HL-60 (cell line): ENCODE measurements around the gene DBN1.

Experiments
- DNase-seq, 2 experiments: peaks; one replicate each; pipeline ENCODE4 v3.0.0-alpha.2; 2010 to 2020; ENCODE audit warnings: low read depth in 1 of 2, low spot score in 1 of 2
- H3K27ac ChIP-seq: fragments of 250-450 bp; sonication (Bioruptor Pico); replicated peaks from 2 replicates; pipeline ENCODE4 v1.5.1; 2020; ENCODE audit warnings: mild to moderate bottlenecking, moderate library complexity
- H3K27me3 ChIP-seq: fragments of 250-450 bp; sonication (Bioruptor Pico); 2 replicates; pipeline ENCODE4 v1.5.1; 2021; ENCODE audit warnings: mild to moderate bottlenecking, moderate library complexity; ENCODE audit not compliant: insufficient read depth, poor library complexity, severe bottlenecking
- H3K4me3 ChIP-seq: replicated peaks from 2 replicates; pipeline ENCODE4 v1.5.1; 2011; ENCODE audit warnings: mild to moderate bottlenecking, control low read depth, low read length; ENCODE audit not compliant: insufficient read depth
- GABPA ChIP-seq: IDR thresholded peaks from 2 replicates; pipeline ENCODE4 v1.6.1; 2012; ENCODE audit warnings: low read depth
- POLR2AphosphoS5 ChIP-seq: IDR thresholded peaks from 2 replicates; pipeline ENCODE4 v1.6.1; 2012; ENCODE audit warnings: low read depth
- REST ChIP-seq: IDR thresholded peaks from 2 replicates; pipeline ENCODE4 v1.6.1; 2012; ENCODE audit warnings: low read depth; ENCODE audit not compliant: insufficient replicate concordance
- SPI1 ChIP-seq: IDR thresholded peaks from 2 replicates; pipeline ENCODE4 v1.6.1; 2012; ENCODE audit warnings: low read depth, mild to moderate bottlenecking, borderline replicate concordance
- TF ChIP-seq, protein P1 (sequence below): IDR thresholded peaks from one replicate; pipeline ENCODE4 v1.5.1; 2011; ENCODE audit warnings: low read length, control low read depth, inconsistent platforms; ENCODE audit not compliant: insufficient read depth

Gene DBN1

DNA sequence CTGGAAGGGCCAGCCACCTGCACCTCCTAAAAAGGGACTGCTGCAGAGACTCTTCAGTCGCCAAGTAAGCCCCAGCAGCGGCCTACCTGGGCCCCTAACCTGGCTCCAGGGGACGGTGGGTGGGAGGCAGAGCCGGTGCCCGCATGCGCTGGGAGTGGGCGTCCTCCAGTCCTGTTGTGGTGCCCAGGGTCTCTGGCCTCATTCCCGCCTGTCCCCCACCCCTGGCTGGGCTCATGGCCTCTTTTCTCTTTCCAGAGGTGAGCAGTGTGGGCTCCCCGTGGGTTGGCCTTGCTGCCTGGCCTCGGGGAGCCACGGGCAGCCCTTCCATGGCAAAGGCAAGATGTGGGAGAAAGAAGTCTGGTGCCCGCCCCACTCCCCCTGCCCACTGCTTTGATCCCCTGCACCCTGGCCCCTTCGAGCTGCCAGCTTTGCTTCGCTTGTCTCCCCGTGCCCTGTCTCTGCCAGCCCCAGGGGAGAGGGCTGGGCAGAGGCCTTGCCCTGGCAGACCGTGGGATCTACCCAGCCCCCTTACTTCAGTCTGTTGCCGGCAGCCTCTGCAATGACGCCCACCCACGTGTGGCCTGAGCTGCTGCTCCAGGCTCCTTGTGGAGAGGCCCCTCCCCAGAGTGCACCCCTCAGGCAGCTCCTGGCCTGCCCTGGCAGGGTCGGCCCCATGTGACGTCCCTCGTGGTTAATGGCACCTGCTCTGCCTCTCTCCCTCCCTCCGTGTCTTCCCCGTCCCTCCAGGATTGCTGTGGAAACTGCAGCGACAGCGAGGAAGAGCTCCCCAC lies 32.2 kb downstream of the DBN1 start:
- H3K27me3 ChIP-seq: no peaks in the 10 kb centered on the region
- peak in 1 of 2 experiments; percentile 34 for DNase-seq
- H3K27ac ChIP-seq: no peak overlapping the region
- 0 out of 2 replicates have a peak, but pooled peaks have one; percentile 1 for TF ChIP-seq POLR2AphosphoS5
- TF ChIP-seq GABPA: no peak
- no peak for TF ChIP-seq SPI1
- H3K4me3 ChIP-seq: no peak overlapping the region

DNA sequence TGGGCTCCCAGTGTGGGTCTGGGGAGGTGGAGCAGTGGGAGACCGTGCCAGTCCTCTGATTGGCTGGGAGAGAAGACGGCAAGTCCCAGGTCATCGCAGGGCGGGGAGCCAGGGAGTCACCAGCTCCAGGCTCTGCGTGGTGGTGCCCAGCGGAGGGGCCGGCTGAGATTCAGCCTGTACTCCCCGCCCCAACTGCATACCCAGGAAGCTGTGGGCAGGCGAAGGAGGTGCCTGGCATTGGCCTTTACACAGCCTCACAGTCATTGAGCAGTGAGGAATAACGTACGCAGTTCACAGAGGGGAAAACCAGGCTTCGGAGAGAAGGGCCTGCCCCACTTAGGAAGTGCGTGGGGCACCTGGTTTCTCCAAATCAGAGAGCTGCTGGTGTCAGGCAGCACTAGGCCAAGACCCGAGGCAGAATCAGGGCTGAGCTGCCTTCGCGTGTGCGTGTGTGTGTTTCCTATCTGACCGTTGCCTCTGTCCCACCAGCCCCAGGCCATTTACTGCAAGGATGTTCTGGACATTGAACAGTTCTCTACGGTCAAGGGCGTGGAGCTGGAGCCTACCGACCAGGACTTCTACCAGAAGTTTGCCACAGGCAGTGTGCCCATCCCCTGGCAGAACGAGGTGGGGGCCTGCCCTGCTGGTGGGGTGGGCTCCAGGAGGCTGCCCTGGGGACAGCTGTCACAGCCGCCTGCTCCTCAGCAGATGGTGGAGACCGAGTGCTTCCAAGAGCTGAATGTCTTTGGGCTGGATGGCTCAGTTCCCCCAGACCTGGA lies 33.0 kb downstream of the DBN1 start:
- Histone ChIP-seq H3K4me3 (no peak overlapping the region), H3K27me3 (no peaks in the 10 kb centered on the region), H3K27ac (no peak overlapping the region)
- no peak for DNase-seq
- TF ChIP-seq, protein P1, sequence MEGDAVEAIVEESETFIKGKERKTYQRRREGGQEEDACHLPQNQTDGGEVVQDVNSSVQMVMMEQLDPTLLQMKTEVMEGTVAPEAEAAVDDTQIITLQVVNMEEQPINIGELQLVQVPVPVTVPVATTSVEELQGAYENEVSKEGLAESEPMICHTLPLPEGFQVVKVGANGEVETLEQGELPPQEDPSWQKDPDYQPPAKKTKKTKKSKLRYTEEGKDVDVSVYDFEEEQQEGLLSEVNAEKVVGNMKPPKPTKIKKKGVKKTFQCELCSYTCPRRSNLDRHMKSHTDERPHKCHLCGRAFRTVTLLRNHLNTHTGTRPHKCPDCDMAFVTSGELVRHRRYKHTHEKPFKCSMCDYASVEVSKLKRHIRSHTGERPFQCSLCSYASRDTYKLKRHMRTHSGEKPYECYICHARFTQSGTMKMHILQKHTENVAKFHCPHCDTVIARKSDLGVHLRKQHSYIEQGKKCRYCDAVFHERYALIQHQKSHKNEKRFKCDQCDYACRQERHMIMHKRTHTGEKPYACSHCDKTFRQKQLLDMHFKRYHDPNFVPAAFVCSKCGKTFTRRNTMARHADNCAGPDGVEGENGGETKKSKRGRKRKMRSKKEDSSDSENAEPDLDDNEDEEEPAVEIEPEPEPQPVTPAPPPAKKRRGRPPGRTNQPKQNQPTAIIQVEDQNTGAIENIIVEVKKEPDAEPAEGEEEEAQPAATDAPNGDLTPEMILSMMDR: no peak
- peak; percentile 68 for TF ChIP-seq POLR2AphosphoS5

DNA sequence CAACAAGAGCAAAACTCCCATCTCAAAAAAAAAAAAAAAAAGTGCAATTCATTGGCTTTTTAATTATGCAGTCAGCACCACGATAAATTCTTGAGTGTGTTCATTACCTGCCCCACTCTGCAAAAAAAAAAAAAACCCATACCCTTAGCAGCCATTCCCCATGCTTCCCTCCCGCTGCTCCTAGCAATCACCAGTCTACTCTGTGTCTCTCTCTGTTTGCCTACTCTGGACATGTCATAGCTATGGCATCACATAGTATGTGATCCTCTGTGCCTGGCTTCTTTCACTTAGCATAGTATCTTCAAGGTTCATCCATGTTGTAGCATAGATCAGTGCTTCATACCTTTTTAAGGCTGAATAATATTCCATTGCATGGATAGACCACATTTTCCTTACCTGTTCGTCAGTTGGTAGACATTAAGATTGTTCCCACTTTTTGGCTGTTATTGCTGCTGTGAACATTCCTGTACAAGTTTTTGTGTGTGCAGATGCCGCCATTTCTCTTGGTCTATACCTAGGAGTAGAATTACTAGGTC lies 33.8 kb downstream of the DBN1 start:
- H3K27me3 ChIP-seq: no peaks in the 10 kb centered on the region
- H3K27ac ChIP-seq: no peak overlapping the region
- TF ChIP-seq, protein P1: no peak
- TF ChIP-seq POLR2AphosphoS5 (no peak), REST (no peak)
- no peak overlapping the region for H3K4me3 ChIP-seq
- no peak for DNase-seq

GRCh38 chr5:177438468-177438867 lies 35.0 kb downstream of the DBN1 start:
- H3K27me3 ChIP-seq: no peaks in the 10 kb centered on the region
- TF ChIP-seq SPI1 (no peak), POLR2AphosphoS5 (peak; percentile 80)
- peak in 1 of 2 experiments; percentile 1 for DNase-seq
- no peak overlapping the region for H3K4me3 ChIP-seq
- H3K27ac ChIP-seq: no peak overlapping the region

GRCh38 chr5:177437623-177438022 lies 35.8 kb downstream of the DBN1 start:
- Histone ChIP-seq H3K27me3 (no peaks in the 10 kb centered on the region), H3K4me3 (no peak overlapping the region), H3K27ac (no peak overlapping the region)
- TF ChIP-seq SPI1: no peak
- TF ChIP-seq, protein P1: no peak
- TF ChIP-seq GABPA: no peak
- no peak for TF ChIP-seq REST
- no peak for TF ChIP-seq POLR2AphosphoS5
- DNase-seq: peak in 1 of 2 experiments; percentile 55
